Measurements from ENCODE around the gene CSGALNACT2. TPM values are rescaled to one million over a fixed set of nuclear protein-coding genes. Genes with fewer than 3 reads are reported as not detected.
A peak's percentile ranks its signal among the peaks of the same experiment; 100 is the strongest.
"Not testable (repeated sequence)": the region's sequence is repeated elsewhere in the genome, so short reads cannot be mapped to it uniquely, and the experiment has no call there.

Gene CSGALNACT2
- total RNA-seq: 10 to 100 TPM; 36.2 to 41.0 TPM

GRCh38 chr10:43138021-43138756 is at the start of gene CSGALNACT2:
TSS of gene CSGALNACT2 (plus strand) at chr10:43138445. CDS start at chr10:43155150, 16,705 bp downstream.
- H3K4me1 Mint-ChIP-seq: peaks cover 62% of the 10 kb centered on the region
- peaks cover 36% of the 10 kb centered on the region for H3K36me3 Mint-ChIP-seq (ENCODE audit: low read depth)
- no peaks in the 10 kb centered on the region for H3K9me3 Mint-ChIP-seq
- ChIA-PET CTCF (interaction anchor here (0.8 to 2.7 kb wide), 4 partner anchors 9 to 66 kb away, joined by 3 to 9 read pairs (median 5); no protein-coding TSS in a partner anchor), POLR2A (interaction anchor here (1.0 to 3.6 kb wide), 2 partner anchors 9 to 17 kb away, joined by 6 to 14 read pairs; no protein-coding TSS in a partner anchor)
- DNase-seq: peak; percentile 90
- H3K27me3 Mint-ChIP-seq: no peaks in the 10 kb centered on the region
- H3K4me3 Mint-ChIP-seq: peak within 1 kb of the TSS; percentile 89
- peak within 1 kb of the TSS; percentile 97 for H3K27ac Mint-ChIP-seq

- H3K36me3 Mint-ChIP-seq (ENCODE audit: low read depth): no peaks in the 10 kb centered on the region
- H3K4me3 Mint-ChIP-seq: no peak overlapping the region
- DNase-seq: no peak
- ChIA-PET CTCF (interaction anchor here (1.1 kb wide), 1 partner anchor 224 kb away, joined by 3 read pairs; no protein-coding TSS in a partner anchor), POLR2A (no interaction called here)
- no peak overlapping the region for H3K27ac Mint-ChIP-seq
- no peaks in the 10 kb centered on the region for H3K9me3 Mint-ChIP-seq
- H3K27me3 Mint-ChIP-seq: peaks cover 9% of the 10 kb centered on the region
- H3K4me1 Mint-ChIP-seq: no peaks in the 10 kb centered on the region
These were observed 48.7 kb upstream of the CSGALNACT2 start for GRCh38 chr10:43089519-43089918.

DNA sequence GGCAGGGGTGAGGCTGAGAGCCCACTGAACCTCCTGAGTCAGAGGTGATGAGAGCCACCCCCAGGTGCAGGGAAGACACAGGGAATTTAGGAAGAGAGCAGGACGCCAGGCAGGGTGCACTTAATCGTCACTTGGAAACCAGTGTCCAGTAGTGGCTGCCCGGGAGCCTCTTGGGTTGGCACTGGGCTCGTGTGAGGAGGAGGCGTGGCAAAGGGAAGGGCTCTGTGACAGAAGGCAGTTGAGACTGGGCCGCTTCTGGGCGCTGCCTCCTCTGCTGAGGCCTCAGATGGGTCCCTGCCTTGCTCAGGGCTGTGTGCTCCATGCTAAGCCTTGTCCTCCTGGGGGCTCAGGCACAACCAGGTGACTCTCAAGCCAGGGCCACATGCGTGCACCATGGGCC is 48.1 kb upstream of the CSGALNACT2 start:
- DNase-seq: no peak
- Mint-ChIP-seq H3K27me3 (peaks cover 9% of the 10 kb centered on the region), H3K36me3 (ENCODE audit: low read depth) (no peaks in the 10 kb centered on the region), H3K4me1 (no peaks in the 10 kb centered on the region), H3K4me3 (no peak overlapping the region), H3K9me3 (no peaks in the 10 kb centered on the region), H3K27ac (no peak overlapping the region)
- ChIA-PET CTCF (no interaction called here), POLR2A (no interaction called here)

DNA sequence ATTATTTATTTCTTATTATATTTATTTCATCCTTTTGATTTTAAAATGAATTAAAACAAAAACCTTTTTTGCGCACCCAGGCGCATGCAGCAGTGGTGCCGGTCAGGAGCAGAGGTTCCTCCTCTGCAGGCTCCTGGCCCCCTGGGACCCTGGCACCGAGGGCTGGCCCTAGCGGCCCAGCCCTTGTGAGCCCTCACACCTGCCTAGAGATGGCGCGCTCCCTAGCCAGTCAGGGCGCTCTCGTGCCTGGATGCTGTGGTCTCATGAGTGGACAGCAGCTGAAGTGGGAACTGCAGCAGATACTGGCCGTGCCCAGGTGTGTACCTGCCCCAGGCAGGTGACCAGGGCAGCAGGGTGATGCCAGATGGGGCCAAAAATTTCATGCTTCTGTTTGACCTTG is 47.6 kb upstream of the CSGALNACT2 start:
- CTCF ChIA-PET: interaction anchor here (1.5 kb wide), 1 partner anchor 14 kb away, joined by 3 read pairs; no protein-coding TSS in a partner anchor
- H3K36me3 Mint-ChIP-seq (ENCODE audit: low read depth): no peaks in the 10 kb centered on the region
- no peaks in the 10 kb centered on the region for H3K4me1 Mint-ChIP-seq
- peaks cover 9% of the 10 kb centered on the region for H3K27me3 Mint-ChIP-seq
- DNase-seq: no peak
- no peaks in the 10 kb centered on the region for H3K9me3 Mint-ChIP-seq
- POLR2A ChIA-PET: no interaction called here
- no peak overlapping the region for H3K4me3 Mint-ChIP-seq
- H3K27ac Mint-ChIP-seq: no peak overlapping the region

GRCh38 chr10:43091846-43092245 is 46.4 kb upstream of the CSGALNACT2 start:
- Mint-ChIP-seq H3K9me3 (no peaks in the 10 kb centered on the region), H3K27ac (no peak overlapping the region), H3K4me3 (no peak overlapping the region), H3K4me1 (no peaks in the 10 kb centered on the region), H3K27me3 (peaks cover 9% of the 10 kb centered on the region), H3K36me3 (ENCODE audit: low read depth) (no peaks in the 10 kb centered on the region)
- POLR2A ChIA-PET: no interaction called here
- CTCF ChIA-PET: interaction anchor here (1.2 to 1.5 kb wide), 2 partner anchors 13 to 25 kb away, joined by 3 read pairs; no protein-coding TSS in a partner anchor
- no peak for DNase-seq

DNA sequence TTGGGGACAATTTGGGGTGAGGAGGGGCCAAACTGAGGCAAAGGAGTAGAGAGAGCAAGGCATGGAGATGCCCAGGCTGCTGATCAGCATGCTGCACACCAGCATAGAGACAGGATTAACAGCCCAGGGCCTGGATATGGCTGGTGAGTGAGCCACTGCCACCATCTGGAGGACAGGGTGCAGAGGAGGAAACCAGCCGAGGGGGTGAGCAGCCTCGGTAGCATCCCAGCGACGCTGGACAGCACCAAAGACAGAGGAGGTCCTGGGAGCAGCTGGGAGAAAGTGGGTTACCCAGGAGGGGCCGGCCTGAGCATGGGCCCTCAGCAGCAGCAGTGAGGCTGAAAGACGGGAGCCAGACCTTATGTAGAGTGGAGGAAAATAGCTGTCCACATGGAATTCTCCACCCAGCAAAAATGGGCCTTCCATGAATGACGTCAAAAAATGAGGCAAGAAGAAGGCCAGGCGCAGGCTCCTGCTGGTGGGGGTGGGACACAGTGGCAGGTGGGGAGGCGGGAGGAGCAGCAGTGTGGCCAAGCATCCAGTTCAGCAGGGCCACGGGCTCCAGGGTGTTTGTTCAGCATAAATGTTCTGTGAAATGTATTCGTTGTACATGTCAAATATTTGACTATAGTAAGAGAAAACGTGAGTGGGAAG is 44.7 kb upstream of the CSGALNACT2 start:
- CTCF ChIA-PET: interaction anchor here (0.9 kb wide), 1 partner anchor 11 kb away, joined by 3 read pairs; no protein-coding TSS in a partner anchor

DNA sequence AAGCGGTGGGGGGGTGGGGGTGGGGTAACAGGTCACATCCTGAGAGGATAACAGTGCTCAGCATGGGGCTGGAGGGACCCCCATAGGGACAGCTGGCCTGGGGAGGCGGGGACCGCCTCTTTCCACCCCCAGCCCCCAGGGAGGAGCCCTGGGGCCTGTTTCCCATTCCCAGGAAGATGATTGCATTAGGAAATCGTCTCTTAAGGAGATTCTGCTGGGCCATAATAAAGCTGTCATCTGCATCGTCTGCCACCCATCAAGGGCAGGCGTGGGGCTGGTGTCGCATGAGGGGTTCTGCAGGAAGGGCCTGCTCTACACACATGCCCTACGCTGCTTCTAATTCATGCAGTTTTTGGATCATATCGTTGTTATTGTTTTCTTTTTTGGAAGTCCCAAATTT is 44.2 kb upstream of the CSGALNACT2 start:
- H3K27ac Mint-ChIP-seq: no peak overlapping the region
- H3K4me1 Mint-ChIP-seq: no peaks in the 10 kb centered on the region
- CTCF ChIA-PET: no interaction called here
- DNase-seq: no peak
- no peaks in the 10 kb centered on the region for H3K36me3 Mint-ChIP-seq (ENCODE audit: low read depth)
- POLR2A ChIA-PET: no interaction called here
- H3K27me3 Mint-ChIP-seq: peaks cover 12% of the 10 kb centered on the region
- H3K9me3 Mint-ChIP-seq: no peaks in the 10 kb centered on the region
- no peak overlapping the region for H3K4me3 Mint-ChIP-seq

More for the DNA sequence above, 44.7 kb upstream of the CSGALNACT2 start:
- no peak for DNase-seq
- no peak overlapping the region for H3K4me3 Mint-ChIP-seq
- H3K27ac Mint-ChIP-seq: no peak overlapping the region
- POLR2A ChIA-PET: no interaction called here
- no peaks in the 10 kb centered on the region for H3K9me3 Mint-ChIP-seq
- H3K4me1 Mint-ChIP-seq: no peaks in the 10 kb centered on the region
- peaks cover 10% of the 10 kb centered on the region for H3K27me3 Mint-ChIP-seq
- H3K36me3 Mint-ChIP-seq (ENCODE audit: low read depth): no peaks in the 10 kb centered on the region

DNA sequence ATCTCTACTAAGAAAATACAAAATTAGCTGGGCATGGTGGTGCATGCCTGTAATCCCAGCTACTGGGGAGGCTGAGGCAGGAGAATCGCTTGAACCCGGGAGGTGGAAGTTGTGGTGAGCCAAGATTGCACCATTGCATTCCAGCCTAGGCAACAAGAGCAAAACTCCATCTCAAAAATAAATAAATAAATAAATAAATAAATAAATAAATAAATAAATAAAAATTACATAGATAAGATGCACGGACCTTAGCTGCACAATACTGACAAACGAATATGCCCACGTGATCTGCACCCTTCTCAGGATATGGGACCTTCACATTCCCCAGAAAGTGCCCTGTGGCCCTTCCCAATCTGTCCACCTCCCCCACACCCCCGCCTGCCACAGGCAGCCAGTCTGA is 38.9 kb upstream of the CSGALNACT2 start:
- POLR2A ChIA-PET; DNase-seq; H3K9me3 Mint-ChIP-seq; H3K27ac Mint-ChIP-seq; H3K4me3 Mint-ChIP-seq; CTCF ChIA-PET; H3K4me1 Mint-ChIP-seq; H3K36me3 Mint-ChIP-seq (ENCODE audit: low read depth): not testable (repeated sequence)
- peaks cover 20% of the 10 kb centered on the region for H3K27me3 Mint-ChIP-seq

- H3K36me3 Mint-ChIP-seq (ENCODE audit: low read depth): no peaks in the 10 kb centered on the region
- peaks cover 21% of the 10 kb centered on the region for H3K27me3 Mint-ChIP-seq
- ChIA-PET POLR2A (no interaction called here), CTCF (no interaction called here)
- no peak for DNase-seq
- no peaks in the 10 kb centered on the region for H3K9me3 Mint-ChIP-seq
- peaks cover under 1% of the 10 kb centered on the region for H3K4me1 Mint-ChIP-seq
- no peak overlapping the region for H3K4me3 Mint-ChIP-seq
- H3K27ac Mint-ChIP-seq: no peak overlapping the region
These were observed 38.3 kb upstream of the CSGALNACT2 start for GRCh38 chr10:43099928-43100327.

DNA sequence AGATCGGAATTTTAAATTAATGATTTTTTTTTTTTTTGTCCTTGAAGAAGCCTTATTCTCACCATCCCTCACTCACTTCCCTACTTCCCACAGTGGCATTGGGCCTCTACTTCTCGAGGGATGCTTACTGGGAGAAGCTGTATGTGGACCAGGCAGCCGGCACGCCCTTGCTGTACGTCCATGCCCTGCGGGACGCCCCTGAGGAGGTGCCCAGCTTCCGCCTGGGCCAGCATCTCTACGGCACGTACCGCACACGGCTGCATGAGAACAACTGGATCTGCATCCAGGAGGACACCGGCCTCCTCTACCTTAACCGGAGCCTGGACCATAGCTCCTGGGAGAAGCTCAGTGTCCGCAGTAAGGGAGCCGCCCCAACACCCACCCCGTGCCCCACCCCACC is 37.9 kb upstream of the CSGALNACT2 start:
- Mint-ChIP-seq H3K4me3 (no peak overlapping the region), H3K27me3 (peaks cover 24% of the 10 kb centered on the region), H3K4me1 (peaks cover 4% of the 10 kb centered on the region), H3K9me3 (no peaks in the 10 kb centered on the region), H3K27ac (no peak overlapping the region), H3K36me3 (ENCODE audit: low read depth) (no peaks in the 10 kb centered on the region)
- no peak for DNase-seq
- CTCF ChIA-PET: no interaction called here
- POLR2A ChIA-PET: no interaction called here

- POLR2A ChIA-PET: no interaction called here
- no peaks in the 10 kb centered on the region for H3K36me3 Mint-ChIP-seq (ENCODE audit: low read depth)
- no peak overlapping the region for H3K27ac Mint-ChIP-seq
- H3K9me3 Mint-ChIP-seq: no peaks in the 10 kb centered on the region
- peaks cover 20% of the 10 kb centered on the region for H3K4me1 Mint-ChIP-seq
- H3K4me3 Mint-ChIP-seq: no peak overlapping the region
- peaks cover 24% of the 10 kb centered on the region for H3K27me3 Mint-ChIP-seq
- CTCF ChIA-PET: no interaction called here
- no peak for DNase-seq
These were observed 36.0 kb upstream of the CSGALNACT2 start for GRCh38 chr10:43102063-43102828.

DNA sequence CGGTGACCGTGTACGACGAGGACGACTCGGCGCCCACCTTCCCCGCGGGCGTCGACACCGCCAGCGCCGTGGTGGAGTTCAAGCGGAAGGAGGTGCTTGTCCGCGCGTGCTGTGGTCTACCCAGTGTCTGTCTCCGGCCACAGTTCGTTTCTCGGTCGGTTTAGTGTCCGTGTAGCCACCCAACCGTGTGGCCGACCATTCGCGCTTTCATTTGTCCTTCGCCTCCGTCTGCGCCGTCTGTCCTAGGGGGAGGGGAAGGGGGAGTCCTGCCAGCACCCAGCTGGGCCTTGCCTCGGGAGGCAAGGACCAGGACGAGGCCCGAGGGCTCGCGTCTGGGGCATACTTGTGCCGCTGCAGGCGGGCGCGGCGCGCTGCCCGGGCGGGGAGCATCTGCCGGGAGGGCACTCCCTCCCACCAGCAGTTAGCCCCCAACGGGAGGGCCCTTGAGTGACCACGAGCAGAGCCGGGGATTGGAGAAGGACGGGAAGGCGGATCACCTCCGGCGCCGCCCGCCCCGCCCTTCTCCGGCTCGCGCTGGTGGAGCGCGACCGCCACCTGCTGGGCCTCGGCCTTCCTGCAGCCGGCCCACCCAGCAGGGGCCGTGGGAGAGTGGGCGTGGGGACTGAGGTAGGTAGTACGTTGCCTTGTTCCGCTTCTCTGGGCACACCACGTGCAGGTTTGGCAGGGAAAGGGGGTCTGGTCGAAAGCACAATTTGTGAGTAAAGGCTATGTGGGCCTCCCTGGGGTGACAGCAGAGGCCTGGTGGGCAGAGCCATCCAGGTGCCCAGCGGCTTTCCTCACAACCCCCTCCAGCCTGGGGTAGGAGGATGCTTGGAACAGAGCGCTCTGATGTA is 32.9 kb upstream of the CSGALNACT2 start:
- Mint-ChIP-seq H3K4me1 (peaks cover 25% of the 10 kb centered on the region), H3K36me3 (ENCODE audit: low read depth) (no peaks in the 10 kb centered on the region), H3K27me3 (peaks cover 21% of the 10 kb centered on the region), H3K9me3 (no peaks in the 10 kb centered on the region), H3K4me3 (peak overlapping the region; percentile 60), H3K27ac (peak overlapping the region; percentile 9)
- ChIA-PET CTCF (interaction anchor here (0.6 to 1.6 kb wide), 11 partner anchors 10 to 603 kb away, joined by 3 to 9 read pairs (median 3); no protein-coding TSS in a partner anchor), POLR2A (no interaction called here)
- DNase-seq: peak; percentile 72

All from activated CD4-positive, alpha-beta T cell treated with anti-CD3 and anti-CD28 coated beads, Interleukin-2, amount 10 ng/mL, durations not matched to agents 7 days and 5 days (primary cell).